HEK293 (cell line): Measurements from ENCODE around the gene WWTR1.

Source experiments
- BCL11A ChIP-seq: fragments of 450-650 bp; formaldehyde crosslinking; IDR thresholded peaks from 2 replicates; pipeline ENCODE4 v1.5.1; 2016; ENCODE audit warnings: low read depth, missing biosample characterization, missing genetic modification characterization
- IKZF3 ChIP-seq: fragments of 450-650 bp; IDR thresholded peaks from 2 replicates; pipeline ENCODE4 v1.5.0; 2018; ENCODE audit warnings: missing biosample characterization, mild to moderate bottlenecking, missing genetic modification characterization, moderate library complexity
- MZF1 ChIP-seq: fragments of 450-650 bp; formaldehyde crosslinking; IDR thresholded peaks from 2 replicates; pipeline ENCODE4 v1.5.1; 2017; ENCODE audit warnings: missing biosample characterization, missing genetic modification characterization, borderline replicate concordance
- SALL2 ChIP-seq: fragments of 450-650 bp; formaldehyde crosslinking; IDR thresholded peaks from 2 replicates; pipeline ENCODE4 v1.5.0; 2017; ENCODE audit warnings: missing biosample characterization, mild to moderate bottlenecking, missing genetic modification characterization, borderline replicate concordance
- ZNF266 ChIP-seq: fragments of 450-650 bp; formaldehyde crosslinking; IDR thresholded peaks from 2 replicates; pipeline ENCODE4 v1.5.1; 2016; ENCODE audit warnings: missing biosample characterization, missing genetic modification characterization, low read depth
- ZNF660 ChIP-seq: fragments of 450-650 bp; IDR thresholded peaks from 2 replicates; pipeline ENCODE4 v1.5.1; 2018; ENCODE audit warnings: missing biosample characterization, mild to moderate bottlenecking, missing genetic modification characterization
- TF ChIP-seq, protein P1 (sequence below): fragments of 450-650 bp; formaldehyde crosslinking; IDR thresholded peaks from 2 replicates; pipeline ENCODE4 v1.5.1; 2016; ENCODE audit warnings: missing biosample characterization, missing genetic modification characterization
- TF ChIP-seq, protein P2 (sequence below): IDR thresholded peaks from 2 replicates; pipeline ENCODE4 v1.6.1; 2011; ENCODE audit warnings: mild to moderate bottlenecking, low read depth, low read length, borderline replicate concordance
- TF ChIP-seq, protein P3 (sequence below): fragments of 450-650 bp; formaldehyde crosslinking; IDR thresholded peaks from 2 replicates; pipeline ENCODE4 v1.5.1; 2017; ENCODE audit warnings: missing biosample characterization, missing genetic modification characterization
- TF ChIP-seq, protein P4 (sequence below): fragments of 450-650 bp; IDR thresholded peaks from 2 replicates; pipeline ENCODE4 v1.5.1; 2018; ENCODE audit warnings: missing biosample characterization, mild to moderate bottlenecking, missing genetic modification characterization

DNA sequence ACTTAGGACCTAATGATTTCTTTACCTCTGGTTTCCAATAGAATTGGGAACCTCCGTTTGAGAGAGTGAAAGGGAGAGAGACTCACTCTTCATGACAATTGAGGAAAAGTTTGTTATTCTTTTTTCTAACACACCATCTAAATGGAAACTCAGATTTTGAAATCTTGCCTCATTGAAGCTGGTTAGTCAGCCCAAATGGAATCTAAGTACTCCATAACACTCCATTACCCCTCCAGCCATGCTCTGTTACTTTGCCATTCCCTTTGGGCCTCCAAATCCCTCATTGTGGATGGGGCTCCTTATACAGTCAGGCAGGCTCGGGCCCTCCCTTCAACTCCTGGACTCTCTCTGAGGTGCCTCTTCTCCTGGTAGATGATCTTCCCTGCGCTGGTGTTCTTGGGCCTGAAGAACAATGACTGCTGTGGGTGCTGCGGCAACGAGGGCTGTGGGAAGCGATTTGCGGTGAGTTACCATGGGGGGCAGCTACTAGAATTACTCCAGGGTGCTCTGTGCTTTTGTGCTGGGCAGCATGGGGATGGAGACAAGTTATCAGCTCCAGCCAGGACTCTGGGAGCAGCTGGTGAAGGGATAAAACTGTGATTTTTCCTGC is 182.3 kb downstream of the WWTR1 start:
- TF ChIP-seq MZF1 (tag by site-specific recombination) (no peak), ZNF266 (tag by site-specific recombination) (no peak), SALL2 (no peak), ZNF660 (no peak), IKZF3 (tag by site-specific recombination) (no peak), BCL11A (tag by site-specific recombination) (no peak)
- TF ChIP-seq, protein P1, sequence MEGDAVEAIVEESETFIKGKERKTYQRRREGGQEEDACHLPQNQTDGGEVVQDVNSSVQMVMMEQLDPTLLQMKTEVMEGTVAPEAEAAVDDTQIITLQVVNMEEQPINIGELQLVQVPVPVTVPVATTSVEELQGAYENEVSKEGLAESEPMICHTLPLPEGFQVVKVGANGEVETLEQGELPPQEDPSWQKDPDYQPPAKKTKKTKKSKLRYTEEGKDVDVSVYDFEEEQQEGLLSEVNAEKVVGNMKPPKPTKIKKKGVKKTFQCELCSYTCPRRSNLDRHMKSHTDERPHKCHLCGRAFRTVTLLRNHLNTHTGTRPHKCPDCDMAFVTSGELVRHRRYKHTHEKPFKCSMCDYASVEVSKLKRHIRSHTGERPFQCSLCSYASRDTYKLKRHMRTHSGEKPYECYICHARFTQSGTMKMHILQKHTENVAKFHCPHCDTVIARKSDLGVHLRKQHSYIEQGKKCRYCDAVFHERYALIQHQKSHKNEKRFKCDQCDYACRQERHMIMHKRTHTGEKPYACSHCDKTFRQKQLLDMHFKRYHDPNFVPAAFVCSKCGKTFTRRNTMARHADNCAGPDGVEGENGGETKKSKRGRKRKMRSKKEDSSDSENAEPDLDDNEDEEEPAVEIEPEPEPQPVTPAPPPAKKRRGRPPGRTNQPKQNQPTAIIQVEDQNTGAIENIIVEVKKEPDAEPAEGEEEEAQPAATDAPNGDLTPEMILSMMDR (tag by site-specific recombination), result no peak
- TF ChIP-seq, protein P2, sequence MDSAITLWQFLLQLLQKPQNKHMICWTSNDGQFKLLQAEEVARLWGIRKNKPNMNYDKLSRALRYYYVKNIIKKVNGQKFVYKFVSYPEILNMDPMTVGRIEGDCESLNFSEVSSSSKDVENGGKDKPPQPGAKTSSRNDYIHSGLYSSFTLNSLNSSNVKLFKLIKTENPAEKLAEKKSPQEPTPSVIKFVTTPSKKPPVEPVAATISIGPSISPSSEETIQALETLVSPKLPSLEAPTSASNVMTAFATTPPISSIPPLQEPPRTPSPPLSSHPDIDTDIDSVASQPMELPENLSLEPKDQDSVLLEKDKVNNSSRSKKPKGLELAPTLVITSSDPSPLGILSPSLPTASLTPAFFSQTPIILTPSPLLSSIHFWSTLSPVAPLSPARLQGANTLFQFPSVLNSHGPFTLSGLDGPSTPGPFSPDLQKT, result no peak
- TF ChIP-seq, protein P3, sequence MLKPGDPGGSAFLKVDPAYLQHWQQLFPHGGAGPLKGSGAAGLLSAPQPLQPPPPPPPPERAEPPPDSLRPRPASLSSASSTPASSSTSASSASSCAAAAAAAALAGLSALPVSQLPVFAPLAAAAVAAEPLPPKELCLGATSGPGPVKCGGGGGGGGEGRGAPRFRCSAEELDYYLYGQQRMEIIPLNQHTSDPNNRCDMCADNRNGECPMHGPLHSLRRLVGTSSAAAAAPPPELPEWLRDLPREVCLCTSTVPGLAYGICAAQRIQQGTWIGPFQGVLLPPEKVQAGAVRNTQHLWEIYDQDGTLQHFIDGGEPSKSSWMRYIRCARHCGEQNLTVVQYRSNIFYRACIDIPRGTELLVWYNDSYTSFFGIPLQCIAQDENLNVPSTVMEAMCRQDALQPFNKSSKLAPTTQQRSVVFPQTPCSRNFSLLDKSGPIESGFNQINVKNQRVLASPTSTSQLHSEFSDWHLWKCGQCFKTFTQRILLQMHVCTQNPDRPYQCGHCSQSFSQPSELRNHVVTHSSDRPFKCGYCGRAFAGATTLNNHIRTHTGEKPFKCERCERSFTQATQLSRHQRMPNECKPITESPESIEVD (tag by site-specific recombination), result no peak
- TF ChIP-seq, protein P4, sequence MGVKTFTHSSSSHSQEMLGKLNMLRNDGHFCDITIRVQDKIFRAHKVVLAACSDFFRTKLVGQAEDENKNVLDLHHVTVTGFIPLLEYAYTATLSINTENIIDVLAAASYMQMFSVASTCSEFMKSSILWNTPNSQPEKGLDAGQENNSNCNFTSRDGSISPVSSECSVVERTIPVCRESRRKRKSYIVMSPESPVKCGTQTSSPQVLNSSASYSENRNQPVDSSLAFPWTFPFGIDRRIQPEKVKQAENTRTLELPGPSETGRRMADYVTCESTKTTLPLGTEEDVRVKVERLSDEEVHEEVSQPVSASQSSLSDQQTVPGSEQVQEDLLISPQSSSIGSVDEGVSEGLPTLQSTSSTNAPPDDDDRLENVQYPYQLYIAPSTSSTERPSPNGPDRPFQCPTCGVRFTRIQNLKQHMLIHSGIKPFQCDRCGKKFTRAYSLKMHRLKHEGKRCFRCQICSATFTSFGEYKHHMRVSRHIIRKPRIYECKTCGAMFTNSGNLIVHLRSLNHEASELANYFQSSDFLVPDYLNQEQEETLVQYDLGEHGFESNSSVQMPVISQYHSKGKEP (tag by site-specific recombination), result no peak
